H9 (cell line): ENCODE measurements around the gene UBAC2. TPM values are rescaled to one million over a fixed set of nuclear protein-coding genes. Genes with fewer than 3 reads are reported as not detected.
A peak's percentile ranks its signal among the peaks of the same experiment; 100 is the strongest.

Experiments used
- DNase-seq: peaks from one replicate; pipeline ENCODE4 v3.0.0-alpha.2; 2017
- H2AFZ ChIP-seq: one replicate; pipeline ENCODE4 v1.6.1; 2013; ENCODE audit warnings: mild to moderate bottlenecking, low read length, control low read depth, moderate library complexity
- H2AK5ac ChIP-seq: 2 replicates; pipeline ENCODE4 v1.6.1; 2013; ENCODE audit warnings: low read length, control low read depth, mixed read lengths; ENCODE audit not compliant: insufficient read length
- H2BK120ac ChIP-seq: one replicate; pipeline ENCODE4 v1.6.1; 2013; ENCODE audit warnings: low read depth, mild to moderate bottlenecking, low read length, control low read depth, inconsistent platforms; ENCODE audit not compliant: poor library complexity, severe bottlenecking
- H2BK12ac ChIP-seq: 2 replicates; pipeline ENCODE4 v1.6.1; 2013; ENCODE audit warnings: low read length, control low read depth, mixed read lengths, low read depth; ENCODE audit not compliant: insufficient read length
- H2BK15ac ChIP-seq: 2 replicates; pipeline ENCODE4 v1.6.1; 2013; ENCODE audit warnings: low read depth, low read length, control low read depth
- H2BK20ac ChIP-seq: one replicate; pipeline ENCODE4 v1.6.1; 2013; ENCODE audit warnings: low read depth, mild to moderate bottlenecking, low read length, control low read depth, inconsistent platforms; ENCODE audit not compliant: poor library complexity, severe bottlenecking
- H2BK5ac ChIP-seq: 2 replicates; pipeline ENCODE4 v1.6.1; 2013; ENCODE audit warnings: low read length, control low read depth, mixed read lengths; ENCODE audit not compliant: insufficient read length
- H3K14ac ChIP-seq: 2 replicates; pipeline ENCODE4 v1.6.1; 2013; ENCODE audit warnings: low read length, control low read depth; ENCODE audit not compliant: insufficient read depth
- H3K18ac ChIP-seq: 2 replicates; pipeline ENCODE4 v1.6.1; 2013; ENCODE audit warnings: low read depth, mild to moderate bottlenecking, mixed read lengths, low read length, control low read depth; ENCODE audit not compliant: insufficient read length
- H3K23ac ChIP-seq: 2 replicates; pipeline ENCODE4 v1.6.1; 2013; ENCODE audit warnings: low read length, control low read depth, mixed read lengths, low read depth; ENCODE audit not compliant: insufficient read length
- H3K23me2 ChIP-seq: 2 replicates; pipeline ENCODE4 v1.6.1; 2013; ENCODE audit warnings: low read depth, mild to moderate bottlenecking, mixed read lengths, low read length, control low read depth; ENCODE audit not compliant: insufficient read length, poor library complexity, severe bottlenecking
- H3K27ac ChIP-seq: 2 replicates; pipeline ENCODE4 v1.5.1; 2013; ENCODE audit warnings: low read length, control low read depth, mixed read lengths, low read depth; ENCODE audit not compliant: insufficient read length
- H3K27me3 ChIP-seq: 2 replicates; pipeline ENCODE4 v1.6.1; 2013; ENCODE audit warnings: low read length, control low read depth, inconsistent platforms; ENCODE audit not compliant: insufficient read depth
- H3K4ac ChIP-seq: 2 replicates; pipeline ENCODE4 v1.6.1; 2013; ENCODE audit warnings: low read depth, mild to moderate bottlenecking, control low read depth, inconsistent platforms, low read length, moderate library complexity
- H3K4me1 ChIP-seq: 2 replicates; pipeline ENCODE4 v1.6.1; 2013; ENCODE audit warnings: low read length, control low read depth, inconsistent platforms; ENCODE audit not compliant: insufficient read depth
- H3K4me2 ChIP-seq: 2 replicates; pipeline ENCODE4 v1.6.1; 2013; ENCODE audit warnings: low read length, control low read depth, mixed read lengths; ENCODE audit not compliant: insufficient read length, insufficient read depth
- H3K56ac ChIP-seq: 2 replicates; pipeline ENCODE4 v1.6.1; 2013; ENCODE audit warnings: low read depth, mild to moderate bottlenecking, mixed read lengths, low read length, control low read depth; ENCODE audit not compliant: insufficient read length
- H3K79me1 ChIP-seq: 2 replicates; pipeline ENCODE4 v1.6.1; 2013; ENCODE audit warnings: low read depth, mild to moderate bottlenecking, moderate library complexity, low read length, control low read depth, inconsistent platforms; ENCODE audit not compliant: insufficient read depth, poor library complexity, severe bottlenecking
- H3K79me2 ChIP-seq: 2 replicates; pipeline ENCODE4 v1.6.1; 2013; ENCODE audit warnings: low read length, control low read depth, inconsistent platforms; ENCODE audit not compliant: insufficient read depth
- H3K9ac ChIP-seq: 2 replicates; pipeline ENCODE4 v1.6.1; 2013; ENCODE audit warnings: low read length, control low read depth, mixed read lengths; ENCODE audit not compliant: insufficient read length; ENCODE audit errors: extremely low read depth
- H3K9me3 ChIP-seq: one replicate; pipeline ENCODE4 v1.6.1; 2013; ENCODE audit warnings: low read depth, low read length, inconsistent platforms; ENCODE audit not compliant: control insufficient read depth
- H3T11ph ChIP-seq: one replicate; pipeline ENCODE4 v1.6.1; 2013; ENCODE audit warnings: mild to moderate bottlenecking, low read length, control low read depth, inconsistent platforms
- H4K20me1 ChIP-seq: one replicate; pipeline ENCODE4 v1.6.1; 2013; ENCODE audit not compliant: control insufficient read depth, insufficient read length, insufficient read depth
- H4K5ac ChIP-seq: 2 replicates; pipeline ENCODE4 v1.6.1; 2013; ENCODE audit warnings: low read depth, mild to moderate bottlenecking, mixed read lengths, low read length, control low read depth; ENCODE audit not compliant: insufficient read length
- H4K8ac ChIP-seq: replicated peaks from 2 replicates; pipeline ENCODE4 v1.6.1; 2013; ENCODE audit warnings: low read length, control low read depth, mixed read lengths, low read depth; ENCODE audit not compliant: insufficient read length
- H4K91ac ChIP-seq: 2 replicates; pipeline ENCODE4 v1.6.1; 2013; ENCODE audit warnings: low read depth, mild to moderate bottlenecking, moderate library complexity, mixed read lengths, low read length, control low read depth; ENCODE audit not compliant: insufficient read length
- H3K27ac Mint-ChIP-seq, 3 experiments: 2 replicates in 2 of 3; 3 replicates in 1 of 3; pipeline ENCODE4 v1.8.0; 2020 to 2021; ENCODE audit warnings: mixed read lengths in 3 of 3, mild to moderate bottlenecking in 1 of 3, moderate library complexity in 1 of 3
- H3K27me3 Mint-ChIP-seq: 2 replicates; pipeline ENCODE4 v1.8.0; 2021; ENCODE audit warnings: low read depth, mild to moderate bottlenecking, moderate library complexity, mixed read lengths
- H3K36me3 Mint-ChIP-seq, 3 experiments: 2 replicates in 2 of 3; 3 replicates in 1 of 3; pipeline ENCODE4 v1.8.0; 2020 to 2021; ENCODE audit warnings: low read depth in 3 of 3, mixed read lengths in 3 of 3; ENCODE audit not compliant: insufficient read depth in 1 of 3
- H3K4me1 Mint-ChIP-seq, 2 experiments: 2 replicates each; pipeline ENCODE4 v1.8.0; 2020; ENCODE audit warnings: mixed read lengths in 2 of 2
- H3K4me3 Mint-ChIP-seq, 2 experiments: 2 replicates in 1 of 2; 3 replicates in 1 of 2; pipeline ENCODE4 v1.8.0; 2020 to 2021; ENCODE audit warnings: mild to moderate bottlenecking in 2 of 2, mixed read lengths in 2 of 2, moderate library complexity in 1 of 2
- H3K9me3 Mint-ChIP-seq, 2 experiments: 2 replicates in 1 of 2; 3 replicates in 1 of 2; pipeline ENCODE4 v1.8.0; 2020; ENCODE audit warnings: mild to moderate bottlenecking in 2 of 2, mixed read lengths in 2 of 2, moderate library complexity in 1 of 2
- CTCF ChIP-seq: fragments of 200-600 bp; sonication (generic); conservative IDR thresholded peaks from 3 replicates; pipeline ENCODE4 v1.8.0; 2021; ENCODE audit warnings: antibody characterized with exemption, mild to moderate bottlenecking
- WGBS: extraction: QIAGEN DNeasy Blood & Tissue Kit; methylation state at CpG from one replicate; pipeline ENCODE4 v1.1.7; 2013; ENCODE audit warnings: missing lambda C conversion rate, low lambda C conversion rate, mixed read lengths; ENCODE audit not compliant: insufficient read length; ENCODE audit errors: extremely low coverage; 5-methylcytosine and 5-hydroxymethylcytosine counted together
- total RNA-seq: library from RNA; stranded (reverse); gene quantifications from 2 replicates; pipeline ENCODE4 v1.2.1, GENCODE V29; 2021

UBAC2 gene
- total RNA-seq, 1 experiment from 2014 or later, result 52.3 TPM

GRCh38 chr13:99383511-99383921 is 182.9 kb downstream of the UBAC2 start:
- no peak overlapping the region for H2BK120ac ChIP-seq
- no peak overlapping the region for H3K9ac ChIP-seq
- H3K56ac ChIP-seq, result no peak overlapping the region
- Mint-ChIP-seq H3K4me3 (no peak overlapping the region), H3K27ac (peak overlapping the region in 1 of 3 experiments; percentile 23; a peak in 1 of 7 replicates), H3K4me1 (peaks cover 44 to 47% of the 10 kb centered on the region in 2 experiments), H3K9me3 (no peaks in the 10 kb centered on the region), H3K27me3 (no peaks in the 10 kb centered on the region; the same call in 1 of the 2 replicates), H3K36me3 (peaks cover 8 to 31% (median 25%) of the 10 kb centered on the region in 3 experiments)
- no peak overlapping the region for H3T11ph ChIP-seq
- H3K4me1 ChIP-seq, result peaks cover 17% of the 10 kb centered on the region
- H4K91ac ChIP-seq, result no peak overlapping the region
- H3K79me1 ChIP-seq, result no peaks in the 10 kb centered on the region
- H3K14ac ChIP-seq, result no peak overlapping the region
- TF ChIP-seq CTCF, result no peak
- peak; percentile 31 for DNase-seq
- no peak overlapping the region for H4K8ac ChIP-seq
- no peaks in the 10 kb centered on the region for H4K20me1 ChIP-seq
- WGBS, result no CpG with 5 or more reads among the region's 11 CpGs
- H4K5ac ChIP-seq, result no peak overlapping the region
- H3K18ac ChIP-seq, result no peak overlapping the region
- no peaks in the 10 kb centered on the region for H3K23me2 ChIP-seq
- no peak overlapping the region for H2BK20ac ChIP-seq
- no peak overlapping the region for H3K4me2 ChIP-seq
- no peak overlapping the region for H2AFZ ChIP-seq
- H3K4ac ChIP-seq, result no peak overlapping the region
- no peak overlapping the region for H2BK5ac ChIP-seq
- no peaks in the 10 kb centered on the region for H3K79me2 ChIP-seq
- no peaks in the 10 kb centered on the region for H3K9me3 ChIP-seq
- no peak overlapping the region for H2BK12ac ChIP-seq
- H3K23ac ChIP-seq, result no peak overlapping the region
- H2BK15ac ChIP-seq, result no peak overlapping the region
- H2AK5ac ChIP-seq, result no peak overlapping the region
- H3K27ac ChIP-seq, result no peak overlapping the region
- no peaks in the 10 kb centered on the region for H3K27me3 ChIP-seq
